Hindlimb muscle (tissue), 1 donor: ENCODE results near the gene ARR3. TPM values are rescaled to one million over a fixed set of nuclear protein-coding genes. Genes with fewer than 3 reads are reported as not detected.
"Not testable (repeated sequence)": the region's sequence is repeated elsewhere in the genome, so short reads cannot be mapped to it uniquely, and the experiment has no call there.

Experiments
- DNase-seq: peaks from one replicate; pipeline ENCODE4 v3.0.0-alpha.2; 2013
- polyA plus RNA-seq: library from polyadenylated mRNA; unstranded; fragments of 120-200 nt; gene quantifications from one replicate; pipeline ENCODE4 v1.2.1, GENCODE V29; 2013; ENCODE audit not compliant: insufficient read length

Gene ARR3
- polyA plus RNA-seq, result 0.41 TPM

DNA sequence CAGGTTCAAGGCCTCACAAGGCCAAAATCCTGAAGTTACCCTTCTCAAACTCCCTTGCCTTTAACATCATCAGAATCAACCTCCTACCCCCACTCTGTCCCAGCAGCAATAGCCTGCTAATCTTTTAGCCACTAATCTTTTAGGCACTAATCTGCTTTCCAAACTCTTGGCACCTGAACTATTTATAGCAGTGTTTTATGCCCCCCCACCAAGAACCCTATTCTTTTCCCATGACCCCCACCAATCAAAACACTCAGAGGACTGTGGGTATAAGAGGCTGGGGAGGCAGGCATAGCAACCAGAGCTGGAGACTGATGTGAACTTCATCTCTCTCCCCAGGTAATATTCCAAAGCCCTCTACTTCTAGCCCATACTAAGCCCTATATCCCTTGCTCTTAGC, at the start of gene ARR3:
ARR3 (plus strand) TSS at position 301 of the 400 bp plus-strand sequence. CDS start 1,052 bp downstream, outside the sequence.
- DNase-seq, result no peak

DNA sequence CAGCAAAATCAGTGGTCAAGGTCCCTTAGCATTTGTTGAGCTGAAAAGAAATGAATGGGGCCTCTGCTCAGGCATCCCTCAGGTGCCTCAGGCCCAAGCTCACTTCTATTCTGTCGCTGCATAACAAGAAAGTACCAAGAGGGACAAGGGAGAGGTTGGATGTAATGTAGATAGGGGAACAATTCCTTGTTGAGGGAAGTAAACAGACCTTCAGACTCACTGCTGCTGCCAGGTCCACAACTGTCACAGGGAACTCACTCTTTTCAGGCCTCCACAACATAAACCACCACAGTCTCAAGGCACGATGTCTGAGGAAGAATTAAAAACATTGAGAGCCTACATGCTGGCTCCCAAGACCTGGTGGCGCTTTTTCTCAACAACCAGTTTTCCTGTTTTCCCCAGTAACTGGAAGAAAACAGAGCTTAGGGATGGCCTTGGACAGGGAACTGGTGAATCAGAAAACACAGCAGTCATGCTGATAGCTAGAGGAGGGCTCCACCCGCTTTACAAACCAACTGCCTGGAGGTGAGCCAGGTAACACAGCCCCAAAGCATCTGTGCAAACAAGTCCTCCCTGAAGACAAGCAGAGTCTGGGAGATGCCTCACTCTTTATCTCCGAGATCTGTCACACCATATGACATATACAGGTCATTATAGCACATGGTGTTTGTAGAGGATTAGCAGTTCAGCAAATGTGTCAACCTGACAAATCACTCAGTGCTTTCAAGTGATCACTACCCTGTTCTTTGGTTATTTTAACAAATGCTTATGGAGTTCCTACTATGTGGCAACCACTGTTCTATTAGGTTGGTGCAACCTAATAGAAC, 48.0 kb upstream of the ARR3 start:
- no peak for DNase-seq

DNA sequence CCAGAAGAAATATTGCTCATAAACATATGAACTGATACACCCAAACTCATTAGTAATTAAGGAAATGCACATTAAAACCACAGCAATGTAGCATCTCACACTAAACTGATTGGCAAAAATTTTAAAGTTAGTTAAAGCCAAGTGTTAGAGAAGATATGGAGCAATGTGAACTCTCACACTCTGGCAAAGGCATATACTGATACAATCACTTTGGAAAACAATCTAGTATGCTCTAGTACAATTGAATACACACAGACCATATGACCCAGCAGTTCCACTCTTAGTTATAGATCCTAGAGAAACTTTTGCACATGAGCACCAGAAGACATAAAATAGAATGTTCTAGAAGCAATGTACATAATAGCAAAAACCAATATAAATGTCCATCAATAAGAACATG, 42.1 kb upstream of the ARR3 start:
- no peak for DNase-seq

DNA sequence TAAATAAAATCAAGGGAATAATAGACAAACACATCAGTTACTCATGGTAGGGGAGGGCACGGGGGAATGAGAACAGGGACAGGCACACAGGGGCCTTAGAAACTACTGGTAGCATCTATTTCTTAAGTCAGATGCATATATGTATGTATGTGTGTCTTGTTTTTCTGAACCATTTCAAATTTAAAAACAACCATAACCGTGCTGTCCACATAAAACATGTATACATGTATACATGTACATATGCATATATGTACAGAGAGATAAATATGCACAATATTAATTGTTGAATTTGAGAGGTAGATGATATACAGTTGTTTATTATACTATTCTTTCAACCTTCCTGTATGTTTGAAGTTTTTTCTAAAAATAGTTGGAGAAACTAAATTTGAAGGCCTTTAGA, 41.4 kb upstream of the ARR3 start:
- no peak for DNase-seq

DNA sequence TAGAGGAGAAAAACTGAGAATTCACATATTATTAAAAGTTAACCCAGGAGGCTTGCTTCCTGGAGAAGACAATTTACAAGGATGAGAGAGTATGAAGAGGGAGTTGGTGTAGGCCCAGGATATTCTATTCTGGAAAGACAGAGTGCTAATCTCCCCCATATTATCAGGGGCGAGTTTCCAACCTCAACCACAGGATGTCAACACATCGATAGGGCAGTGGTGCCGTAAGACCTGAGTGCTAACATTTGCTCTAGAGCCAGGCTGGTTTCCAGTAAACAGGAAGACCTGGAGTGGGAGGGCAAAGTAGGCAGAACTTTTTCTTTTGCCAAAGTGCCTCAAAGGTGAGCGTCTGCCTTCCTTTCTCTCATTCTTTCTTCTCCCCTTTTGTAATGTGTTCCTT, 36.5 kb upstream of the ARR3 start:
- no peak for DNase-seq

DNA sequence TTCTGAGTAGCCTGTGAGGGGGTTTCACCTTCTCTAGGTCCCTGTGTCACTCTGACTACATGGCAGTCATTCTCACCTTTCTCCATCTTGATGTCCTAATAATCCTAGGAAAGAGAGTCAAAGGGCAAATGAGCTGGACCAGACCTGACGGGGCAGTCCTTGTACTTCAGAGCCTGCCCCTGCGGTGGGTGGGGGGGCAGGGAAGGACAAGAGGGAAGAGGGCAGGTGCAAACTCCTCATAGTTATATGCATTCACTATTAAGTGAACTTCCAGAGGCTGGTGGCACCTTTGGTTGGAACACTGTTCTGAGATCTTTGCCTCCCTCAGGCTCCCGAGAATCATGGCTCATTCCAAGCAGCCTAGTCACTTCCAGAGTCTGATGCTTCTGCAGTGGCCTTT, 33.8 kb upstream of the ARR3 start, which contains the start of gene AWAT1:
AWAT1 (plus strand) TSS at position 301 of the 400 bp plus-strand sequence; CDS start at position 342, 41 bp downstream.
- no peak for DNase-seq

DNA sequence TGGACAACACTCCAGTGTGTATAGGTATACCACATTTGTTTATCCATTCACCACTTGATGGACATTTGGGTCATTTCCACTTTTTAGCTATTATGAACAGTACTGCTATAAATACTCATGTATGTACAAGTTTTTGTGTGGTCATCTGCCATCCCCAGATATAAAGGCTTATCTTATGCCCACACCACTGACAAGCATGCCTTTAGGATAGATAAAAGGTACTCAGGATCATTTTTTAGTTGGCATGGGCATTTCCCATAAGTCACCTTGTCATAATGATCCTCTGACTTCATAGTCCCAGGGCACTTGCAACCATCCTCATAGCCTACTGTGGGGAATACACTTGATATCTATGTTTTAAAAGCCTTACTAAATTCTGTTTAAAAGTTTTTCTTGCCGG, 27.4 kb upstream of the ARR3 start:
- no peak for DNase-seq

DNA sequence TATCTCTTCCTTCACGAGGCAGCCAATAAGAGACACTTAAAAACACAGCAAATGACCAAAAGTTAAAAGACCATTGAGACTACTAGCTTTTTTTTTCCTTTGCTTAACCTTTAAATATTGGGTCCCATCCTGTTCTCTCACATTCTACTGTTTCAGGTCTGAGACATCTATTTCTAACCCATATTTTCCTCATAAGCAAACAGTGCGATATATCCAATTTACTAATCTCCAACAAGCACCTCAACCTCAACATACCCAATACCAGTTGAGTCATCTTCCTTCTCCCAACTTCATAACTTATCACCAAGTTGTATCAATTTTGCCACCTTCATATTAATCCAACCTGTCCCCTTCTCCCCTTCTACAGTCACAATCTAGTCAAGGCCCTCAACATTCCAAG, 26.6 kb upstream of the ARR3 start:
- DNase-seq, result no peak

DNA sequence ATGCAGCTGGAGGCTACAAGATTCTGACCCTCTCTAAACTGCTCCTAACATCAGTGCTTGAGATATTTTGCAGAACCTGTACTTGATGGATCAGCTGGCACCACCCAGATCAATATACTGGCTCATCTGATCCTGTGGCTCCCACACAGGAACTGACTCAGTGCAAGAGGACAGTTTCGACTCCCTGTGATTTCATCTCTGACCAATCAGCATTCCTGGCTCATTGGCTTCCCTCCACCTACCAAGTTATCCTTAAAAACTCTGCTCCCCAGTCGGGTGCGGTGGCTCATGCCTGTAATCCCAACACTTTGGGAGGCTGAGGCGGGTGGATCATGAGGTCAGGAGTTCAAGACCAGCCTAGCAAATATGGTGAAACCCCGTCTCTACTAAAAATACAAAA, 24.5 kb upstream of the ARR3 start:
- DNase-seq, result not testable (repeated sequence)

DNA sequence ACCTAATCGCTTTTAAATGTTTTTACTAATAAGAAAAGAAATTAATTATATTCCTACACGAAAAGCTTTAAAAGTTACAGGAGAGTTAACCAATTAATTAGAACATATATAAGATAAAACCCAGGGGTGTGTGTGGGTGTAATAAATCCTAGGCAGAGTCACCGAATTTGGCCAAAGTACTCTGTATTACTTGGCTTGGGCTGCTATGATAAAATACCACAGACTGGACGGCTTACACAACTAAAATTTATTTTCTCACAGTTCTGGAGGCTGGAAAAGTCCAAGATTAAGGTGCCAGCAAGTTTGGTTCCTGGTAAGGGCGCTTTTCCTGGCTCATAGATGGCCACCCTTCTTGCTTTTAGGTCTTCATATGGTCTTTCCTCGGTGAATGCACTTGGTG, 23.3 kb upstream of the ARR3 start:
- DNase-seq, result no peak

DNA sequence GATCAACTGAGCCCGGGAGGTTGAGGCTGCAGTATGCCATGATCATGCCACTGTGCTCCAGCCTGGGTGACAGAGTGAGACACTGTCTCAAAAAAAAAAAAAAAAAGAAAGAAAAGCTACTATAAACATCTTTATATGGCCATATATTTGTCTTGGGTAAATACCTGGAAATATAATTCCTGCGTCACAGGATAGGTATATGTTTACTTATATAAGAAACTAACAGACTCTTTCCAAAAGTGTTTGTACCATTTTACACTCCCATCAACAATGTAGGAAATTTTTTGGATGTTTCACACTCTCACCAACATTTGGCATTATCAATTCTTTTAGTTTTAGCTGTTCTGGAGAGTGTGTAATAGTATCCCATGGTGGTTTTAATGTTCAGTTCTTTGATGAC, 20.9 kb upstream of the ARR3 start:
- no peak for DNase-seq

DNA sequence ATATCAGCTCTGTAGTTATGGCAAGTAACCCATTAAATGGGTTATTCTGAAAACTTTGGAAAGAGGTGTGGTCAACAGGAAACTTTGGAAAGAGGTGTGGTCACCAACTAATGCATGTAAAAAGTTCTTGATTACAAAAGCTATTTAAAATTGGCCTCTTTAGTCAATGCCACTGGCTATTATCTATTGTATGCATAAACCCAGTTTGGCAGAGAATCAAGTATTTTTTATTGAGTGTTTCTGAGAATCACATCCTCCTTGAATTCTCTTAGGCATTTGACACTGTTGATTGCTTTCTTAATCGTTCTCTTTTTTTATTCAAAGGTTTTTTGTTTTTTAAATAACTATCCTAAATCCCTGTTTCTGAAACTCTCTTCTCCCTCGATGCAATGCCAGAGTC, 15.6 kb upstream of the ARR3 start:
- no peak for DNase-seq

DNA sequence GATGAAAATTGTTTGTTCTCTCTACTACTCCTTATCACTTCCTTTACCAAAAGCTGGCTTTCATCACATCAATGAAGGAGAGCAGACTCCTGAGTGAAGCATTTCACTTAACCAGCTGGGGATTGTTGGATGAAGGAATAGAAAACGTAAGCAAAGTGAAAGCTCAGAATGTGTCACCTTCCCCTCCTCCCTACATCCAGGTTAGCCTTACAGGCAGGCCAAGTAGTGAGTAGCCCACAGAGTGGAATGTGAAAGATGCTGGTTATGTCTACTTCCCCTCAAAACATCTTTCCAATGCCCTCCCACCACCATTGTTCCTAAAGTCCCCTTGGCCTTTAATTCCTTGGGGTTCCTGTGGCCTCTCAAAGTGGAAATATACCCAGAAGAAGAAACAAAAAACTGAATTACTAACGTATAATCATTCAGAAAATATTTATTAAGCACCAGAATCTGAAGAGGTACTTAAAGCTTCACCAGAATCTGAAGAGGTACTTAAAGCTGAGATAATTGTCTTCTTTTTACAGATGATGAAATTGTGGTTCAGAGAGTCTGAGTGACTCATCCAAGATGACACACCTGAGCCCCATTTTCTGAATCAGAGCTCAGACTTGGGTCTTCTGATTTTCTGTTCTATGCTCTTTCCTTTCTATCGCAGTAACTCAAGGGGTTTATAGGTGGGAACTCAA, 14.6 kb upstream of the ARR3 start:
- DNase-seq, result no peak

DNA sequence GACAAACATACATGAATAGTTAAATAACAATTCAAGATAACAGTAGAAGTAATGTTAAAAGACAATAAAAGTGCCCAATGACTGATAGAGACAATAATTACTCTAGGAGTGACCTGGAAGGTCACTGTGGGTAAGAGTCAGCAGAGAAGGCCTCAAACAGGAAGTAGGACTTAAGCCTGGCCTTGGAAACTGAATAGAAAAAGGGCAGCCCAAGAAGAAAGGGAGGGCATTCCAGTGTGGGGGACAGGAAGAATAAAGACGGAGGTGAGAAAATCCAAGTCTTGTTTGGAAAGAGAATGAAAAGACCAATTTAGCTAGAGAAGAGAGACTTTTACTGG, 14.1 kb upstream of the ARR3 start:
- DNase-seq, result no peak

DNA sequence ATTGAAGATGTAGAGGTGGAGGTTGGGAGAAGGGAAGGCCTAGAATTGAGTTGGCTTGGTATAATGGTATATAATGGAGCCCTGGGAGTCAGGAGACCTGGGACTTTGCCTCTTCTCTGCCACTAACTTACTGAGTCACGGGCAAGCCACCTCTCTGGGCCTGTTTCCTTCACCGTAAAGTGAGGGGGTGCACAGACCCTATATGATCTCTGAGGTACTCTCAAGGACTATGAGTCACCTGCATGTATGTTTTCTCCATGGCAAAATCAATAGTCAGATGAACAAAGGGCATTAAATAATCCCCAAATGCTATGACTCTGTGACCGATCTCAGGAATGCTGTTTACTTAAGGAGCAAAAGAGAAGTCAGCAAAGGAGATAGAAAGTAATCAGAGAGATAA, 13.2 kb upstream of the ARR3 start:
- no peak for DNase-seq

DNA sequence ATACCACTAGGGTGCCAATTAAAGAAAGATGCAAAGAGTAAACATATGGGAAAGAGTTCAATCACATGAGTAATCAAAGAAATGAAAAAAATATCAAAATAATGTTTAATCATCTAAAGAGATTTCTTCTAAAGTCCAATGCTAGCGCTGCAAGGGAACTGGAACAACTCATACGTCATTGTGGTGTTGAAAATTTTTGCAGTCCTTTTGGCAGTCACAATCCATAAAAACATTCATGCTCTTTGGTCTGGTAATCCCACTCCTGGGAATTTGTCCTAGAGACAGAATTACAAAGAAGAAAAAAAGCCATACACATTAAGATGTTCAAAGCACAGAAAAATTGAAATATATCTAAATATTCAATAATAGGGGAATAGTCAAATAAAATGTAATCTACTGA, 12.7 kb upstream of the ARR3 start:
- no peak for DNase-seq

DNA sequence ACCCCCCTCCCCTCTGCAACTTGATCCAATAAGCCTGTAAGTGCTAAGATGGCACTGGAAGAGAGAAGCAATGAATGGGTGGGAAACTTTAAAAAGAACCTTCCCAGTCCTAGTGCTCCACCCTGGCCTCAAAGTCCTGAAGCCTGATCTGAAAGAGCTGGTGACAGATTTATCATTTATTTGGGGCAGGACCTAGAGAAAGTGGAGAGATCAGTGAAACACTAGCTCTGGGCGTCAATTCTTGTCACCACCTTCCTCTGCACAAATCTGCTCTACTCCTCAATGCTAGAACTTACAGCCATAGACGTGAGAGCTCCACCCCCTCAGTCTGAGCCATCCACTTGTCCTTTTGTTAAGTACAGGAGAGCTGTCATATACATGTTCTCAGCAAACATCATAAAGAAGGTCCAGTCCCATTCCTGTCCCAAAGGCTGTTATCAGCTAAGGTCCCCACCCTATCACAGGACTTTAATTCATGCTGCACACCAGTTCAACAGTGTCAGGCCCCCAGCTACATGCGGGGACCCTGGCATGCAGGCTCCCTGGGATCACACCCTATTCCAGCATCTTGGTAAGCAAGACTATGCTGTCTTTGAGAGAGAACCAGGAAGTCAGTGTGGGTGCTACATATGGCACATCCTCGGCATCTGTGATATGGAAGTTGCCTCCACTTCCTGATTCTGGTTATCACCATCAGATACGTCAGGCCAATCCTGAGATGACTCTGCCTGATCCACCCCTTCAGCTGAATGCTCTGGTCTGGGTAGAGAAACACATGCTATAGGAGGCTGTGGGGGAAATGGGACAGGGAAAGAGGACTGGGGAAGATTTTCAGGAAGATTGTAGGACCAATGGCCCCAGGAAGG, 10.5 kb upstream of the ARR3 start:
- no peak for DNase-seq

DNA sequence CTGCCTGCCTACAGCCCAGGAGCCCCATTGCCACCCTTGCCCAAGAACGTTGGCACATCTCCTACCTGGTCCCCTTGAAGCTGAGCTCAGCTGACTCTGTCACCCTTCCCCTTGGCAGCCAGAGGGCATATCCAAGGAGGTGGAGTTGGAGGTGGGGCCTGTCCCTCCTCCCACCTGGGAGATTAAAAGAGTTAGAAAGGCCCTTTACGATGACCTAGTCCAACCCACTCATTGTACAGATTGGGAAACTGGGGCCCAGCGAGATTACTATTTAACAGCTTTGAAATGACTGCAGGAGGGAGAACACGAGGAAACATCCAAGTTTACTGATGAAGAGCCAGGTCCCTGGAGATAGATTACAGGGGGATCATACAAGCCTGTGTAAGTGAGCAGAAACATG, 8.0 kb upstream of the ARR3 start, which contains the start of gene P2RY4:
P2RY4 (minus strand) TSS at position 101 of the 400 bp plus-strand sequence. CDS start 580 bp downstream, outside the sequence.
- no peak for DNase-seq

DNA sequence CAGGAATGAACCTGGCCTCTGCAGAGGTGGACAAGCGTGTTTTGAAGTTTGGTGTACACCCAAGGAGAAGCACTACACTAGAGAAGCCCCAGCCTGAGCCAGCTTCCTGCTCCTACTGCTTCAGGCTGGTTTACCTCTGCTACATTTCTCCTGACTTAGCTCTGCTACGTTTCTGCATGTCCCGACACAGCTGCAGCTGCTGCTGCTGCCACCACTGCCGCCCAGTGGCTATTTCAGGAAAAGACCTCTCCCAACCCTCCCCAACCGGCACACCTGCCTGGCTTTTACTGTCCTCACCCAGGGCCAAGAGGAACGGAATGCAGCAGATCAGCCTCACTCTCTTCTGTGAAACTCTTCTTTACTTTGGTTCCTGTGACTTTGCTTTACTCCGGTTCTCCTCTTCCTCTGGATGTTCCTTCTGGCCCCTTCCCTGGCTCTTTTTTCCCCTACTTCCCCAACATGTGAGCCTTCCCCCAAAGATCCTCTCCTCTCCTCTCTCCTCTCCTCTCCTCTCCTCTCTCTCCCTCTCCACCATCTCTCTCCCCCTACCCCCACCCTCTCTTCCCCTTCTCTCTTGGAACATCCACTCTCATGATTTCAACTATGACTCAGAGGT, 5.1 kb upstream of the ARR3 start:
- no peak for DNase-seq

DNA sequence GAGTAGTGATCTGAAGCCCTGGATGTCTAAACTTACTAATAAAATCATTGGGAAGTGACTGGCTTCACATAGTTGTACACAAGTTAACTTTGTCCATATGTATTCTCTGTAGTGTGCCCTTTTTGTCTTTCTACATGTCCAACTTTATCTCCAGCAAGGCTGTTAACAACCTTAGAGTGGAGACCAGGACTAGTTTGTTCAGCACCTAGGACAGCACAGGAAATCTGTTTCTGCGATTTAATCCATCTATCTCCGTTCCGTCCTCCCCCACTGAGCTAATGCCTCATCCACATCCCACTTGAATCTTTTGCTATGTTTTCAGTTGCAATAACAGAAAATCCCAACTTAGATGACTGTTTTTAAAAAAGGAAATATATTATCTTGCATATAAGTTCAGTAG, 3.4 kb upstream of the ARR3 start:
- no peak for DNase-seq

DNA sequence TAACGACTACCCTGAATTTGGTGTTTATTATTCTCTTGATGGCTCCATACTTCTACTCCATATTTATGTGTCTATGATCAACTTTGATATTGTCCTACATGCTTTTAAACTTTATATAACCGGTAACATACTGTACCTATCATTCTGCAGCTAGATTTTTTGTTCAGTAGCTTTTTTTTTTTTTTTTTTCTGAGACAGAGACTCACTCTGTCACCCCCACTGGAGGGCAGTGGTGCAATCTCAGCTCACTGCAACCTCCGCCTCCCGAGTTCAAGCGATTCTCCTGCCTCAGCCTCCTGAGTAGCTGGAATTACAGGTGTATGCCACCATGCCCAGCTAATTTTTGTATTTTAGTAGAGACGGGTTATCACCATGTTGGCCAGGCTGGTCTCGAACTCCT, 5.9 kb downstream of the ARR3 start:
- not testable (repeated sequence) for DNase-seq

DNA sequence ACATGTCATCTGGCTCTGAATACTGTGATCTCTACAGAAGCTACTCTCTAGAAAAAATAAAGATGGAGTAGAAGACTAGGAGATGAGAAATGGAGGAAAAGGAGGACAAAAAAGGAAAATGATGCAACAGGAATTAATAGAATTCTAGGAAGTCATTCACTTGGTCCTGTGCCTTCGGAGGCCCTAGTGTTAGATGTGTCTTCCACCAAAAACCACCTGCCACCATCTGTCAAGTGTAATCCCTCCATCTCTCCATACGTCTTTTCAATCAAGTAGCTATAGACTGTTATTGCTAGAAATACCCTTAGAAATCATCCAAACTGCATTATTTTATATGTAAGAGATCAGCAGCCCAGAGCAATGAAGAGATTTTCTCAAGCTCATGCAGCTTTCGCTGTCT, 10.9 kb downstream of the ARR3 start:
- no peak for DNase-seq

DNA sequence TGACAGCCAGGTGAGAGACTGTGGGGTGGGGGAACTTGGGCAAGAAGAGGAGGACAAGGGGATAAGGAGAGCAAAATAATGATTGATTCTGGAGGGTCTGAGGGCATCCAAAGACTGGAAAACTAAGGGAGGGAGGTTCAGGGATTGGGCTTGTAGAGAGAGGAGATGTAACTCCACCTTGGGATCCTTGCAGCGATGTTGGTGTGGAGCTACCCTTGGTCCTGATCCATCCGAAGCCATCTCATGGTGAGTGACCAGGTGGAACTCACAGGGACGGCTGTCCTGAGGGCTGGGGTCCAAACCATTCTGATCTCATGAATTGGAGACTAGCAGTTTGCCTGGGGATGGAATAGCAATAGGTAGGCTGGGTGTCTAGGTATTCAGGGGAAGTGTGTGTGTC, 12.4 kb downstream of the ARR3 start:
- no peak for DNase-seq
